Smooth muscle cell (in vitro differentiated cells): ENCODE data around the gene OSBP. TPM values are rescaled to one million over a fixed set of nuclear protein-coding genes. Genes with fewer than 3 reads are reported as not detected.

Experiments
- DNase-seq: peaks from one replicate; lab custom pipeline; 2025; ENCODE audit not compliant: unreplicated experiment; lab: John Stamatoyannopoulos, UW
- H2AFZ ChIP-seq: fragments of 200-600 bp; sonication (generic); 2 replicates; pipeline ENCODE4 v1.6.0; 2016; ENCODE audit warnings: antibody characterized with exemption, low read depth, mild to moderate bottlenecking
- H3F3A ChIP-seq: fragments of 200-600 bp; sonication (generic); 2 replicates; pipeline ENCODE4 v1.6.0; 2017; ENCODE audit warnings: antibody characterized with exemption, low read depth
- H3K27ac ChIP-seq: fragments of 200-600 bp; sonication (generic); 2 replicates; pipeline ENCODE4 v1.5.1; 2016; ENCODE audit warnings: low read depth, mild to moderate bottlenecking
- H3K27me3 ChIP-seq: fragments of 200-600 bp; sonication (generic); 2 replicates; pipeline ENCODE4 v1.6.1; 2016; ENCODE audit warnings: low read depth, mild to moderate bottlenecking
- H3K36me3 ChIP-seq: fragments of 200-600 bp; sonication (generic); 2 replicates; pipeline ENCODE4 v1.5.1; 2016; ENCODE audit warnings: low read depth
- H3K4me1 ChIP-seq: fragments of 200-600 bp; sonication (generic); 2 replicates; pipeline ENCODE4 v1.5.1; 2016; ENCODE audit warnings: low read depth
- H3K4me2 ChIP-seq: fragments of 200-600 bp; sonication (generic); 2 replicates; pipeline ENCODE4 v1.6.0; 2016; ENCODE audit warnings: mild to moderate bottlenecking
- H3K4me3 ChIP-seq: fragments of 200-600 bp; sonication (generic); 2 replicates; pipeline ENCODE4 v1.5.1; 2016; ENCODE audit warnings: mild to moderate bottlenecking
- H3K79me2 ChIP-seq: fragments of 200-600 bp; sonication (generic); 2 replicates; pipeline ENCODE4 v1.6.0; 2016; ENCODE audit warnings: low read depth, mild to moderate bottlenecking
- H3K9ac ChIP-seq: fragments of 200-600 bp; sonication (generic); 2 replicates; pipeline ENCODE4 v1.6.0; 2016; ENCODE audit warnings: low read depth
- H3K9me3 ChIP-seq: fragments of 200-600 bp; sonication (generic); replicated peaks from 2 replicates; pipeline ENCODE4 v1.5.1; 2016; ENCODE audit warnings: low read depth
- H4K20me1 ChIP-seq: fragments of 200-600 bp; sonication (generic); 2 replicates; pipeline ENCODE4 v1.6.0; 2016; ENCODE audit warnings: low read depth
- CTCF ChIP-seq: fragments of 200-600 bp; sonication (generic); IDR thresholded peaks from 2 replicates; pipeline ENCODE4 v1.5.1; 2017; ENCODE audit warnings: borderline replicate concordance, mild to moderate bottlenecking, antibody characterized with exemption; ENCODE audit not compliant: insufficient read depth, poor library complexity, severe bottlenecking
- WGBS: methylation state at CpG from one replicate; pipeline ENCODE4 v1.1.7; 2016; ENCODE audit warnings: low lambda C conversion rate; 5-methylcytosine and 5-hydroxymethylcytosine counted together
- polyA plus RNA-seq: library from polyadenylated mRNA; unstranded; fragments of >200 nt; fragmentation: Nextera tagmentation; extraction: Ambion mirVana; gene quantifications from 2 replicates; pipeline ENCODE4 v1.2.1, GENCODE V29; 2016
- total RNA-seq: library from RNA; depleted of rRNA; stranded (reverse); fragments of >200 nt; gene quantifications from 2 replicates; pipeline ENCODE4 v1.2.3, GENCODE V29; 2014

OSBP gene
- total and polyA plus RNA-seq, 2 experiments from 2014 or later: 35.9 to 40.0 TPM

- no peaks in the 10 kb centered on the region for H3K9me3 ChIP-seq
- no peak for DNase-seq
- H3K27ac ChIP-seq: no peak overlapping the region
- no peak overlapping the region for H2AFZ ChIP-seq
- H3K27me3 ChIP-seq: no peaks in the 10 kb centered on the region
- no peak for TF ChIP-seq CTCF
- H3K4me1 ChIP-seq: no peaks in the 10 kb centered on the region
- H3K9ac ChIP-seq: no peak overlapping the region
- no peak overlapping the region for H3K4me2 ChIP-seq
- WGBS: 99% methylated on average over 3 of the region's 3 CpGs
- H3F3A ChIP-seq: no peaks in the 10 kb centered on the region
- H3K79me2 ChIP-seq: peaks cover 5% of the 10 kb centered on the region
- H3K4me3 ChIP-seq: no peak overlapping the region
- H4K20me1 ChIP-seq: no peaks in the 10 kb centered on the region
- H3K36me3 ChIP-seq: peaks cover 61% of the 10 kb centered on the region
These were observed 27.8 kb upstream of the OSBP start for GRCh38 chr11:59643390-59643789.

GRCh38 chr11:59641156-59641555, 25.6 kb upstream of the OSBP start:
- no peaks in the 10 kb centered on the region for H3K4me1 ChIP-seq
- H3K4me3 ChIP-seq: no peak overlapping the region
- no peak overlapping the region for H3K27ac ChIP-seq
- H3K27me3 ChIP-seq: no peaks in the 10 kb centered on the region
- H3K79me2 ChIP-seq: no peaks in the 10 kb centered on the region
- H3K9me3 ChIP-seq: no peaks in the 10 kb centered on the region
- no peak for TF ChIP-seq CTCF
- H3K36me3 ChIP-seq: peaks cover 65% of the 10 kb centered on the region
- H3K9ac ChIP-seq: no peak overlapping the region
- no peaks in the 10 kb centered on the region for H3F3A ChIP-seq
- no peak overlapping the region for H3K4me2 ChIP-seq
- H2AFZ ChIP-seq: no peak overlapping the region
- WGBS: 93% methylated on average over 3 of the region's 3 CpGs
- H4K20me1 ChIP-seq: no peaks in the 10 kb centered on the region
- no peak for DNase-seq

GRCh38 chr11:59630493-59630892, 14.9 kb upstream of the OSBP start:
- no peak for DNase-seq
- 94% methylated on average over 2 of the region's 2 CpGs for WGBS
- no peaks in the 10 kb centered on the region for H3K36me3 ChIP-seq
- no peaks in the 10 kb centered on the region for H3K4me1 ChIP-seq
- TF ChIP-seq CTCF: no peak
- H2AFZ ChIP-seq: no peak overlapping the region
- H3K27ac ChIP-seq: no peak overlapping the region
- no peaks in the 10 kb centered on the region for H3K9me3 ChIP-seq
- H3K9ac ChIP-seq: no peak overlapping the region
- no peak overlapping the region for H3K4me2 ChIP-seq
- no peaks in the 10 kb centered on the region for H3K79me2 ChIP-seq
- H3F3A ChIP-seq: no peaks in the 10 kb centered on the region
- no peaks in the 10 kb centered on the region for H4K20me1 ChIP-seq
- H3K27me3 ChIP-seq: no peaks in the 10 kb centered on the region
- no peak overlapping the region for H3K4me3 ChIP-seq

- Histone ChIP-seq H3K4me2 (no peak overlapping the region), H3K36me3 (no peaks in the 10 kb centered on the region), H4K20me1 (no peaks in the 10 kb centered on the region), H3K79me2 (no peaks in the 10 kb centered on the region), H3K9me3 (no peaks in the 10 kb centered on the region), H3F3A (no peaks in the 10 kb centered on the region), H3K4me3 (no peak overlapping the region), H3K27ac (no peak overlapping the region), H3K9ac (no peak overlapping the region), H2AFZ (no peak overlapping the region), H3K27me3 (no peaks in the 10 kb centered on the region), H3K4me1 (no peaks in the 10 kb centered on the region)
- no peak for DNase-seq
- no peak for TF ChIP-seq CTCF
These were observed 14.4 kb upstream of the OSBP start for GRCh38 chr11:59629996-59630395.
